HepG2 (cell line): ENCODE measurements around the gene SLC23A3. TPM values are rescaled to one million over a fixed set of nuclear protein-coding genes. Genes with fewer than 3 reads are reported as not detected.
A peak's percentile ranks its signal among the peaks of the same experiment; 100 is the strongest.

Source experiments
- ARHGAP35 ChIP-seq: sonication (generic); formaldehyde crosslinking; IDR thresholded peaks from 2 replicates; pipeline ENCODE4 v1.9.0; 2022; ENCODE audit warnings: mild to moderate bottlenecking, inconsistent platforms, moderate library complexity, missing genetic modification reagents, borderline replicate concordance
- BORCS8-MEF2B ChIP-seq: sonication (generic); formaldehyde crosslinking; IDR thresholded peaks from 2 replicates; pipeline ENCODE4 v1.8.0; 2022; ENCODE audit warnings: mild to moderate bottlenecking, missing genetic modification reagents
- CBX2 ChIP-seq, 2 experiments: fragments of 200-600 bp in 1 of 2; sonication (generic); formaldehyde crosslinking in 1 of 2; IDR thresholded peaks; 2 replicates each; pipeline versions ENCODE4 v1.7.0 to v1.8.1; 2018 to 2022; ENCODE audit warnings: low read depth in 2 of 2, low read length in 1 of 2, mild to moderate bottlenecking in 1 of 2, missing genetic modification reagents in 1 of 2
- CC2D1A ChIP-seq: sonication (generic); formaldehyde crosslinking; IDR thresholded peaks from 2 replicates; pipeline ENCODE4 v1.8.1; 2023; ENCODE audit warnings: mild to moderate bottlenecking, missing genetic modification reagents
- CENPT ChIP-seq: sonication (generic); formaldehyde crosslinking; IDR thresholded peaks from 2 replicates; pipeline ENCODE4 v1.8.0; 2022; ENCODE audit warnings: low read depth, mild to moderate bottlenecking, moderate library complexity, missing genetic modification reagents
- DDIT3 ChIP-seq: sonication (generic); formaldehyde crosslinking; IDR thresholded peaks from 2 replicates; pipeline ENCODE4 v1.4.0; 2020; ENCODE audit warnings: mild to moderate bottlenecking, missing genetic modification reagents
- DMAP1 ChIP-seq: IDR thresholded peaks from 2 replicates; pipeline ENCODE4 v1.6.1; 2016
- GATA4 ChIP-seq: sonication (generic); IDR thresholded peaks from 2 replicates; pipeline ENCODE4 v1.6.1; 2016; ENCODE audit warnings: antibody characterized with exemption, low read depth, borderline replicate concordance
- HDAC2 ChIP-seq: sonication (generic); formaldehyde crosslinking; IDR thresholded peaks from 2 replicates; pipeline ENCODE4 v1.4.0; 2020; ENCODE audit warnings: missing genetic modification reagents
- HOXD1 ChIP-seq: sonication (generic); formaldehyde crosslinking; IDR thresholded peaks from 2 replicates; pipeline ENCODE4 v1.5.0; 2020; ENCODE audit warnings: missing genetic modification reagents
- KLF13 ChIP-seq: sonication (generic); formaldehyde crosslinking; IDR thresholded peaks from 2 replicates; pipeline ENCODE4 v1.4.0; 2020; ENCODE audit warnings: mild to moderate bottlenecking, missing genetic modification reagents
- MATR3 ChIP-seq: sonication (generic); formaldehyde crosslinking; IDR thresholded peaks from 2 replicates; pipeline ENCODE4 v1.4.0; 2020; ENCODE audit warnings: missing genetic modification reagents
- MTERF4 ChIP-seq: sonication (generic); formaldehyde crosslinking; IDR thresholded peaks from 2 replicates; pipeline ENCODE4 v1.8.0; 2023; ENCODE audit warnings: mild to moderate bottlenecking, missing genetic modification reagents
- POLR2AphosphoS2 ChIP-seq: IDR thresholded peaks from 2 replicates; pipeline ENCODE4 v1.6.1; 2011; ENCODE audit warnings: low read depth, low read length, improper control_type of control experiment
- RAD21 ChIP-seq: fragments of 450-650 bp; formaldehyde crosslinking; IDR thresholded peaks from 2 replicates; pipeline ENCODE4 v1.5.0; 2020; ENCODE audit warnings: mild to moderate bottlenecking
- RFXAP ChIP-seq: sonication (generic); formaldehyde crosslinking; IDR thresholded peaks from 2 replicates; pipeline ENCODE4 v1.4.0; 2020; ENCODE audit warnings: missing genetic modification reagents, borderline replicate concordance
- SALL1 ChIP-seq: sonication (generic); formaldehyde crosslinking; IDR thresholded peaks from 2 replicates; pipeline ENCODE4 v1.8.0; 2022; ENCODE audit warnings: mild to moderate bottlenecking, missing genetic modification reagents
- SMAD9 ChIP-seq: sonication (generic); formaldehyde crosslinking; IDR thresholded peaks from 2 replicates; pipeline ENCODE4 v1.5.1; 2020; ENCODE audit warnings: mild to moderate bottlenecking, missing genetic modification reagents
- SMYD3 ChIP-seq: sonication (generic); formaldehyde crosslinking; IDR thresholded peaks from 2 replicates; pipeline ENCODE4 v1.8.1; 2023; ENCODE audit warnings: mild to moderate bottlenecking, missing genetic modification reagents
- SNAPC5 ChIP-seq: sonication (generic); formaldehyde crosslinking; IDR thresholded peaks from 2 replicates; pipeline ENCODE4 v1.8.1; 2023; ENCODE audit warnings: mild to moderate bottlenecking, missing genetic modification reagents, borderline replicate concordance
- SRF ChIP-seq: IDR thresholded peaks from 2 replicates; pipeline ENCODE4 v1.6.1; 2011; ENCODE audit warnings: mild to moderate bottlenecking, low read depth, low read length, moderate library complexity
- TMF1 ChIP-seq: sonication (generic); formaldehyde crosslinking; IDR thresholded peaks from 2 replicates; pipeline ENCODE4 v1.8.1; 2022; ENCODE audit warnings: low read depth, missing genetic modification reagents
- ZBTB39 ChIP-seq: sonication (generic); formaldehyde crosslinking; IDR thresholded peaks from 2 replicates; pipeline ENCODE4 v1.5.0; 2020; ENCODE audit warnings: missing genetic modification reagents
- ZFP36L2 ChIP-seq: sonication (generic); formaldehyde crosslinking; IDR thresholded peaks from 2 replicates; pipeline ENCODE4 v1.4.0; 2020; ENCODE audit warnings: missing genetic modification reagents
- ZNF138 ChIP-seq: sonication (generic); formaldehyde crosslinking; IDR thresholded peaks from 2 replicates; pipeline ENCODE4 v1.5.0; 2020; ENCODE audit warnings: mild to moderate bottlenecking, low read depth, missing genetic modification reagents
- ZNF501 ChIP-seq: sonication (generic); formaldehyde crosslinking; IDR thresholded peaks from 2 replicates; pipeline ENCODE4 v1.5.1; 2020; ENCODE audit warnings: mild to moderate bottlenecking, moderate library complexity, missing genetic modification reagents
- ZNF879 ChIP-seq: sonication (generic); formaldehyde crosslinking; IDR thresholded peaks from 2 replicates; pipeline ENCODE4 v1.8.1; 2023; ENCODE audit warnings: missing genetic modification reagents
- polyA plus RNA-seq, 8 experiments: library from polyadenylated mRNA; depleted of rRNA in 3 of 8; stranded (reverse) in 7 of 8; unstranded in 1 of 8; fragments of >200 nt; fragmentation: Illumina TruSeq in 4 of 8; extraction: Trizol in 4 of 8; gene quantifications; 2 replicates each; pipeline versions ENCODE4 v1.2.1 to v1.2.3, GENCODE V29; 2011 to 2016; ENCODE audit warnings: low read depth in 4 of 8, missing spikeins in 1 of 8, mixed read lengths in 1 of 8; ENCODE audit not compliant: insufficient read depth in 1 of 8
- total RNA-seq, 5 experiments: library from RNA; depleted of rRNA; stranded (reverse); fragments of >200 nt; fragmentation: Illumina TruSeq; extraction: Trizol; gene quantifications; 2 replicates each; pipeline ENCODE4 v1.2.3, GENCODE V29; 2016; ENCODE audit warnings: low read depth in 1 of 5
- TF ChIP-seq, protein P1 (sequence below): sonication (generic); formaldehyde crosslinking; IDR thresholded peaks from 2 replicates; pipeline ENCODE4 v1.8.1; 2023; ENCODE audit warnings: mild to moderate bottlenecking, missing genetic modification reagents

The SLC23A3 gene
- total and polyA plus RNA-seq, 2 of the 13 experiments (the other 11 are each of a cell fraction or from before 2014, with no cell fraction given) = 0.38 to 0.78 TPM

DNA sequence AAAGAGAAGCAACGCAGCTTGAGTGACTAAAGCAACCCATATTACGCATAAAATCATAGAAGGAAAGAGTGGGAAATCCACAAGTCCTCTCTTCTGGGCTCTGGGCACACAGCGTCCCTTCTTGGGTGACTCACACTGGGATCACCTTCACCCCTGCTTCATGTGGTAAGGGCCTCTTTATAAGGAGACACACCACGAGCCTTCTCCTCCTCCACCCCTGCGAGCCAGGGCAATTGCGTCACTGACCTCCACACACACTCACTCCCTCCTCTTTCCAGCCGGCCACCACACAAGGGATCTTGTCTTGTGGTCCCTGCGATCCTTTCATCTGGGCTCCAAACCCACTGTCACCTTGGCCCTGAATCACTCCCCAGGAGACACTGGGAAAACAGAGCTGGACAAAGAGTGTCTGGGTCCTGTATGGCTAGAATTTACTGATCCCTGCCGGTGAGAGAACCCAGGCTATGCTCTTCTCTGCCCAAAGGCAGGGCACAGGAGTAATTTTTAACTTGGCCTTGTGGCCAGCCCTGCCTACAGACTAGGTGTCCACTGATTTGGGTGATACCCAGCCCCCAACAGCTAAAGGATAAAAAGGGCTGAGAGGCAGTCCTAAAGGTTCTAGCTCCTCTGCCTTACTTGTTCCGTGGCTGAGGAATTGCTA is 44.5 kb downstream of the SLC23A3 start (continued):
- TF ChIP-seq ZBTB39 (CRISPR knock-in tag) (no peak), ZFP36L2 (CRISPR knock-in tag) (no peak), CENPT (CRISPR knock-in tag) (no peak), SALL1 (CRISPR knock-in tag) (peak; percentile 43; the same call in 1 of the 2 replicates), RFXAP (CRISPR knock-in tag) (no peak), SMAD9 (CRISPR knock-in tag) (no peak), HOXD1 (CRISPR knock-in tag) (no peak), ZNF138 (CRISPR knock-in tag) (0 out of 2 replicates have a peak, but pooled peaks have one; percentile 48), SRF (no peak), GATA4 (no peak), SMYD3 (no peak), RAD21 (CRISPR knock-in tag) (no peak), KLF13 (CRISPR knock-in tag) (no peak), MATR3 (CRISPR knock-in tag) (no peak), CC2D1A (CRISPR knock-in tag) (no peak), ZNF879 (CRISPR knock-in tag) (no peak), POLR2AphosphoS2 (no peak), ZNF501 (CRISPR knock-in tag) (no peak), HDAC2 (CRISPR knock-in tag) (peak; percentile 20; the same call in 1 of the 2 replicates), ARHGAP35 (CRISPR knock-in tag) (no peak), BORCS8-MEF2B (CRISPR knock-in tag) (no peak), DMAP1 (CRISPR knock-in tag) (no peak), TMF1 (CRISPR knock-in tag) (no peak), CBX2 (IDR thresholded peaks at IDR 0.05; ENCODE audit: low read depth, low read length) (no peak), CBX2 (CRISPR knock-in tag; IDR thresholded peaks at IDR 0.05; ENCODE audit: low read depth) (no peak), DDIT3 (CRISPR knock-in tag) (no peak), SNAPC5 (CRISPR knock-in tag) (no peak), MTERF4 (CRISPR knock-in tag) (no peak)
- TF ChIP-seq, protein P1, sequence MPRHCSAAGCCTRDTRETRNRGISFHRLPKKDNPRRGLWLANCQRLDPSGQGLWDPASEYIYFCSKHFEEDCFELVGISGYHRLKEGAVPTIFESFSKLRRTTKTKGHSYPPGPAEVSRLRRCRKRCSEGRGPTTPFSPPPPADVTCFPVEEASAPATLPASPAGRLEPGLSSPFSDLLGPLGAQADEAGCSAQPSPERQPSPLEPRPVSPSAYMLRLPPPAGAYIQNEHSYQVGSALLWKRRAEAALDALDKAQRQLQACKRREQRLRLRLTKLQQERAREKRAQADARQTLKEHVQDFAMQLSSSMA (CRISPR knock-in tag) = no peak
